ENCODE data around the gene PHC2. TPM values are rescaled to one million over a fixed set of nuclear protein-coding genes. Genes with fewer than 3 reads are reported as not detected.

Gene PHC2
- total and polyA plus RNA-seq, 8 donors, result 70.8 to 140 (median 109) TPM

- no peak for TF ChIP-seq CTCF (IDR thresholded peaks at IDR 0.05)
- TF ChIP-seq EP300 (IDR thresholded peaks at IDR 0.05), result no peak
- TF ChIP-seq POLR2AphosphoS5 (IDR thresholded peaks at IDR 0.05), result no peak
- TF ChIP-seq POLR2A (IDR thresholded peaks at IDR 0.05), result no peak
- no peak overlapping the region for H3K4me3 ChIP-seq
Measured at GRCh38 chr1:33357099-33357498, 73.8 kb downstream of the PHC2 start.

GRCh38 chr1:33354707-33355316 is 76.1 kb downstream of the PHC2 start:
- H3K27ac ChIP-seq, result no peak overlapping the region
- peaks cover 3 to 24% (median 13%) of the 10 kb centered on the region in 4 donors for H3K36me3 ChIP-seq
- 91 to 93% (median 92%) methylated on average over 13 to 16 of the region's 16 CpGs for WGBS, 5 donors
- no peaks in the 10 kb centered on the region for H3K9me3 ChIP-seq
- H3K4me3 ChIP-seq, result no peak overlapping the region
- no peaks in the 10 kb centered on the region for H3K27me3 ChIP-seq
- no peak for DNase-seq
- TF ChIP-seq EP300 (IDR thresholded peaks at IDR 0.05) (no peak), POLR2A (IDR thresholded peaks at IDR 0.05) (no peak), CTCF (IDR thresholded peaks at IDR 0.05) (no peak), POLR2AphosphoS5 (IDR thresholded peaks at IDR 0.05) (no peak)
- H3K4me1 ChIP-seq, result peaks cover 0 to 14% (median 11%) of the 10 kb centered on the region in 4 donors
- intact Hi-C loops (cut with DNase I; ENCODE audit: low total_unique reads), result no loop called here

More at GRCh38 chr1:33357099-33357498, 73.8 kb downstream of the PHC2 start:
- Histone ChIP-seq H3K27ac (no peak overlapping the region), H3K4me1 (peaks cover 0 to 5% (median 2%) of the 10 kb centered on the region in 4 donors), H3K36me3 (peaks cover 3 to 24% (median 13%) of the 10 kb centered on the region in 4 donors), H3K9me3 (no peaks in the 10 kb centered on the region), H3K27me3 (no peaks in the 10 kb centered on the region)
- intact Hi-C loops (cut with DNase I; ENCODE audit: low total_unique reads), result no loop called here
- 92 to 98% (median 95%) methylated on average over 5 of the region's 5 CpGs for WGBS, 5 donors
- DNase-seq, result no peak

GRCh38 chr1:33353531-33353930 is 77.4 kb downstream of the PHC2 start:
- no peaks in the 10 kb centered on the region for H3K27me3 ChIP-seq
- peaks cover 3 to 24% (median 13%) of the 10 kb centered on the region in 4 donors for H3K36me3 ChIP-seq
- DNase-seq, result no peak
- peaks cover 0 to 15% (median 11%) of the 10 kb centered on the region in 4 donors for H3K4me1 ChIP-seq
- H3K4me3 ChIP-seq, result no peak overlapping the region
- WGBS, 5 donors, result 82 to 92% (median 90%) methylated on average over 5 of the region's 5 CpGs
- H3K9me3 ChIP-seq, result no peaks in the 10 kb centered on the region
- TF ChIP-seq POLR2A (IDR thresholded peaks at IDR 0.05), result no peak
- TF ChIP-seq POLR2AphosphoS5 (IDR thresholded peaks at IDR 0.05), result no peak
- no peak for TF ChIP-seq EP300 (IDR thresholded peaks at IDR 0.05)
- TF ChIP-seq CTCF (IDR thresholded peaks at IDR 0.05), result no peak
- intact Hi-C loops (cut with DNase I; ENCODE audit: low total_unique reads), result no loop called here
- H3K27ac ChIP-seq, result no peak overlapping the region

GRCh38 chr1:33351281-33351660 is 79.6 kb downstream of the PHC2 start:
- WGBS, 5 donors, result 92 to 96% (median 94%) methylated on average over 6 of the region's 6 CpGs

More at GRCh38 chr1:33351281-33351660, 79.6 kb downstream of the PHC2 start:
- intact Hi-C loops (cut with DNase I; ENCODE audit: low total_unique reads), result no loop called here
- no peak for DNase-seq
- no peak for TF ChIP-seq EP300 (IDR thresholded peaks at IDR 0.05)
- no peak for TF ChIP-seq POLR2A (IDR thresholded peaks at IDR 0.05)
- TF ChIP-seq CTCF (IDR thresholded peaks at IDR 0.05), result no peak
- TF ChIP-seq POLR2AphosphoS5 (IDR thresholded peaks at IDR 0.05), result no peak
- H3K4me1 ChIP-seq, result peaks cover 8 to 38% (median 31%) of the 10 kb centered on the region in 4 donors
- no peaks in the 10 kb centered on the region for H3K27me3 ChIP-seq
- peaks cover 3 to 17% (median 13%) of the 10 kb centered on the region in 4 donors for H3K36me3 ChIP-seq
- H3K4me3 ChIP-seq, result no peak overlapping the region
- H3K9me3 ChIP-seq, result no peaks in the 10 kb centered on the region
- peak overlapping the region in 1 of 5 donors; percentile 100 for H3K27ac ChIP-seq
